Ovary (tissue), 9 donors: ENCODE results near the gene AFF1. TPM values are rescaled to one million over a fixed set of nuclear protein-coding genes. Genes with fewer than 3 reads are reported as not detected.

Source experiments
- DNase-seq, 5 donors: peaks; one replicate each; pipeline ENCODE4 v3.0.0-alpha.2; 2019 to 2020
- H3K27ac ChIP-seq, 2 donors: fragments of 200-600 bp; one replicate each; pipeline versions ENCODE4 v1.5.1 to v1.8.0; 2019 to 2022
- H3K27me3 ChIP-seq: fragments of 200-600 bp; one replicate; pipeline ENCODE4 v1.8.0; 2022
- H3K36me3 ChIP-seq: fragments of 200-600 bp; sonication (generic); one replicate; pipeline ENCODE4 v1.5.1; 2019
- H3K4me1 ChIP-seq: one replicate; pipeline ENCODE4 v1.8.1; 2013; ENCODE audit warnings: mild to moderate bottlenecking, moderate library complexity; ENCODE audit not compliant: insufficient read depth
- H3K4me3 ChIP-seq: fragments of 200-600 bp; sonication (generic); one replicate; pipeline ENCODE4 v1.5.1; 2017
- H3K9me3 ChIP-seq, 2 donors: fragments of 200-600 bp in 1 of 2; sonication (generic) in 1 of 2; one replicate each; pipeline versions ENCODE4 v1.5.1 to v1.8.1; 2013 to 2019; ENCODE audit warnings: mild to moderate bottlenecking in 1 of 2, moderate library complexity in 1 of 2
- EP300 ChIP-seq: sonication (generic); formaldehyde crosslinking; IDR thresholded peaks from one replicate; pipeline ENCODE4 v1.6.1; 2017; ENCODE audit warnings: antibody characterized with exemption
- POLR2A ChIP-seq: fragments of 450-650 bp; IDR thresholded peaks from one replicate; pipeline ENCODE4 v1.6.1; 2017; ENCODE audit warnings: antibody characterized with exemption, mild to moderate bottlenecking, moderate library complexity
- WGBS, 3 donors: extraction: QIAGEN DNeasy Blood & Tissue Kit in 1 of 3; methylation state at CpG; one replicate each; pipeline versions ENCODE4 v1.1.5 to v1.1.7; 2013 to 2017; 5-methylcytosine and 5-hydroxymethylcytosine counted together
- intact Hi-C, 4 donors: fragments of 100-400 bp; cut with DNase I; formaldehyde crosslinking; loops; one replicate each; pipeline versions ENCODE4 v1.11.0 to v1.15.1; 2022 to 2023
- polyA plus RNA-seq, 2 donors: library from polyadenylated mRNA; stranded (reverse); fragments of 200-250 nt in 1 of 2; fragments of 350-450 nt in 1 of 2; fragmentation: Illumina TruSeq in 1 of 2; extraction: RNeasy Lipid Tissue Mini Kit (QIAGEN cat#74804) in 1 of 2; gene quantifications; one replicate each; pipeline ENCODE4 v1.2.3, GENCODE V29; 2013 to 2014
- total RNA-seq, 7 donors: library from RNA; depleted of rRNA in 2 of 7; stranded (reverse); fragments of >200 nt in 2 of 7; fragmentation: NEBNext Ultra II Directional in 3 of 7; extraction: Animal tissue kit (Norgen Biotek cat#: 25700) in 3 of 7; gene quantifications; one replicate each; pipeline versions ENCODE4 v1.1.0 to v1.2.4, GENCODE V29; 2016 to 2023
- TF ChIP-seq, protein P1 (sequence below), 3 donors: fragments of 450-650 bp in 2 of 3; fragments of 200-600 bp in 1 of 3; IDR thresholded peaks; one replicate each; pipeline versions ENCODE4 v1.5.1 to v1.8.0; 2016 to 2022; ENCODE audit warnings: antibody characterized with exemption in 3 of 3, mild to moderate bottlenecking in 1 of 3
- donor health status: DM: no; HTN: no; CAD: no; lungs with moderate emphysema.
- donor health status: DM: no; HTN: no; CAD: no.
- donor health status: Bipolar disorder and iron deficiency.
- donor health status: DM: yes; HTN: yes; CAD: no.
- donor health status: DM: no; HTN: no; CAD: no.
- donor health status: DM: yes; HTN: yes; CAD: no.

AFF1 gene
- total and polyA plus RNA-seq, 9 donors, result 26.0 to 107 (median 76.7) TPM

GRCh38 chr4:87041141-87041540 is 106.3 kb downstream of the AFF1 start:
- DNase-seq, result peak in 3 of 5 donors; percentile 48 to 80 (median 58)
- WGBS, 3 donors, result 68 to 78% (median 73%) methylated on average over 3 of the region's 3 CpGs
- intact Hi-C loops, result no loop called here

DNA sequence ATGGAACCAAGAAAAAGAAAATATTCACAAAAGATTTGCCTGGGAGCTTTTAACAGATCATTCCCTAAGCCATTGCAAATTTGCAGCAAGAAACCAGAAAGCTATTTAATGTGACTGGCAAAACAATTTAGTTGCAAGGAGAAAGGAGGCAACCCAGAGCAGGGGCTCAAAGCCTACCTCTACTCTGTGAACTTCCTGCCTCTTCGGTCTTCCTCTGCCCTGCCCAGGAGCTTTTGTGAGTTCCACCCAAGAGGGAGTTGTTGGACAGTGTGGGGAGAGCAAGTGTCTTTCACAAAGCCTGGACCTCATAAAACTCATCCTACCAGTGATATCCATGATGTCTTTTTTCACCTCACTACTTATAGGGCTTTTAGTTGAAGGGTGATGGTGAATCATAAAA is 107.4 kb downstream of the AFF1 start:
- no peak for DNase-seq
- 81 to 91% (median 83%) methylated on average over 1 of the region's 1 CpG for WGBS, 3 donors
- intact Hi-C loops, result no loop called here
- Histone ChIP-seq H3K27me3 (no peaks in the 10 kb centered on the region), H3K9me3 (no peaks in the 10 kb centered on the region), H3K4me3 (no peak overlapping the region), H3K36me3 (no peaks in the 10 kb centered on the region), H3K4me1 (peaks cover 34% of the 10 kb centered on the region), H3K27ac (no peak overlapping the region)
- TF ChIP-seq POLR2A (no peak), EP300 (no peak)
- TF ChIP-seq, protein P1, sequence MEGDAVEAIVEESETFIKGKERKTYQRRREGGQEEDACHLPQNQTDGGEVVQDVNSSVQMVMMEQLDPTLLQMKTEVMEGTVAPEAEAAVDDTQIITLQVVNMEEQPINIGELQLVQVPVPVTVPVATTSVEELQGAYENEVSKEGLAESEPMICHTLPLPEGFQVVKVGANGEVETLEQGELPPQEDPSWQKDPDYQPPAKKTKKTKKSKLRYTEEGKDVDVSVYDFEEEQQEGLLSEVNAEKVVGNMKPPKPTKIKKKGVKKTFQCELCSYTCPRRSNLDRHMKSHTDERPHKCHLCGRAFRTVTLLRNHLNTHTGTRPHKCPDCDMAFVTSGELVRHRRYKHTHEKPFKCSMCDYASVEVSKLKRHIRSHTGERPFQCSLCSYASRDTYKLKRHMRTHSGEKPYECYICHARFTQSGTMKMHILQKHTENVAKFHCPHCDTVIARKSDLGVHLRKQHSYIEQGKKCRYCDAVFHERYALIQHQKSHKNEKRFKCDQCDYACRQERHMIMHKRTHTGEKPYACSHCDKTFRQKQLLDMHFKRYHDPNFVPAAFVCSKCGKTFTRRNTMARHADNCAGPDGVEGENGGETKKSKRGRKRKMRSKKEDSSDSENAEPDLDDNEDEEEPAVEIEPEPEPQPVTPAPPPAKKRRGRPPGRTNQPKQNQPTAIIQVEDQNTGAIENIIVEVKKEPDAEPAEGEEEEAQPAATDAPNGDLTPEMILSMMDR (IDR thresholded peaks at IDR 0.05), result no peak

More at GRCh38 chr4:87041141-87041540, 106.3 kb downstream of the AFF1 start:
- Histone ChIP-seq H3K4me1 (peaks cover 32% of the 10 kb centered on the region), H3K9me3 (no peaks in the 10 kb centered on the region), H3K36me3 (no peaks in the 10 kb centered on the region), H3K27ac (peak overlapping the region in 1 of 2 donors; percentile 32), H3K4me3 (no peak overlapping the region), H3K27me3 (no peaks in the 10 kb centered on the region)
- no peak for TF ChIP-seq POLR2A
- no peak for TF ChIP-seq EP300
- TF ChIP-seq, protein P1 (IDR thresholded peaks at IDR 0.05), result no peak

DNA sequence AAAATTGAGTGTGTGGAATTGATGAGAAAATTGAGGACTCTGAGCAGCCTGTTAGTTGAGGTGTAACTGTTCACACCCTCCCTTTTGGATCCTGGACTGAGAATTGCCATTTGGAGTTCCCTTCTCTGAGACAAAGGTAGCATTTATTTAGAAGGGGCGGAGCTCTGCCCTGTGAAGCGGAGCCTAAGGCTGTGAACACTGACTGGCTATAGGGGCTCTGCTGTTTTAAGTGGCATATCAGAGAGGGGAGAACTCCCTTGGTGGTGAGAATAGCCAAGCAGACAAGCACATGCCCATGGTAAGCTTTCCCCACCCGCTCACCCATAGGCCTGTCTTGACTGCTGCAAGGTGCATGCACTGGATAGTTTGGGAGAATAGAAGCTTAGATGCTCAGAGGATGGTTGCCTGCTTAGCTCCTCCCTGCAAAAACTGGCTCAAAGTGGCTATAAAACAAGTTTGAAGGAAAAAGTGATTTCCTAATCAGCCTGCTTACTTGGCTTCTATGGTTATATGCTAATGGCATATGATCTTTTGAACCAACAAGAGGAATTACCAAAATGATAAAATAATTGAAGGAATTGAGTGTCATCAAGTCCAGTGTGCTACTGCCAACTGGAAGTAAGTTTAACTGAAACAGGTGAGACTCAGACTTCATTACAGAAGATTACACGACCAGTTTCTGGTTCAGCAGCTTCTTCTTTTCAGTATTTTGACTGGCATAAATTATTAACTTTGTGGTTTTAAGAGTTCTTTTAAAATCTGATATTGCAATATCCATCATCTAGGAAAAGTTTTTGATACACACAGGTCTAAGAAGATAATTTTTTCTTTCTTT is 108.4 kb downstream of the AFF1 start:
- no peak overlapping the region for H3K27ac ChIP-seq
- 92 to 95% (median 93%) methylated on average over 4 of the region's 4 CpGs for WGBS, 3 donors

DNA sequence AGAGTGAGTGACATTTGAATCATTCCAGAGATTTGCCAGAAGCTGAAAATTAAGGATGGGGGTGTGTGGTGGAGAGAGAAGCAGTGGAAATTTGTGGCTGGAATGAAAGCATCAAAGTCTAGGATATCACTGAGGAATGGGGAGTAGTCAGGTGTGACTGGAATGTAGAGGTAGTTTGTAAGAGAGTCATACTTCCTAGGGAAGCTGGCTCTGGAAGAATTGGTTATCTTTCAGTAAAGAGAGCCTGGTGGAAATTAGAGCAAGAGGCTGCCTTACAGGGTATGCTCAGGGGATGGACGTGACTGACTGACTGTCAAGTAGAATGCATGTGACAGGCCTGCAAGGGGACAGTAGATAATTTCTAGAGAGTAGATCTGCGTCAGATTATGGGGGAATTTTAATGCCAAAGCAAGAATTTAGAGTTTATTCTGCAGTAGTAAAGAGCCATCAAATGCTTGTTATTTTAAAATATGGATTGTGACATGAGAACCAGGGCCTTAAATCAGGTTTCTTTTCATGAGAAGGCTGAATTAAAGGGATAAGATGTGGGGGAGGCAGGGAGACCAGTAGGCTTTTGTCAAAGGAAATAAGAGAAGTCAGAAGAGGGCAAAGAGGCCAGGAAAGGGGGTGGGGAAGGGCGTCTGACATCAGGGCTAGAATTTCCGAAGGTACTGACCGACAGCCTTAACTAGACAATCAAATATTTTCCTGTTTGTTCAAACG is 109.9 kb downstream of the AFF1 start:
- DNase-seq, result no peak
- H3K36me3 ChIP-seq, result no peaks in the 10 kb centered on the region
- 29 to 35% (median 31%) methylated on average over 6 of the region's 6 CpGs for WGBS, 3 donors
- intact Hi-C loops, result no loop called here
- peaks cover 31% of the 10 kb centered on the region for H3K4me1 ChIP-seq
- TF ChIP-seq EP300 (no peak), POLR2A (no peak)
- TF ChIP-seq, protein P1 (IDR thresholded peaks at IDR 0.05), result no peak
- H3K27me3 ChIP-seq, result no peaks in the 10 kb centered on the region
- H3K4me3 ChIP-seq, result peak overlapping the region; percentile 14
- peak overlapping the region; percentile 23 to 62 for H3K27ac ChIP-seq
- no peaks in the 10 kb centered on the region for H3K9me3 ChIP-seq

More for the DNA sequence above, 108.4 kb downstream of the AFF1 start:
- no peaks in the 10 kb centered on the region for H3K27me3 ChIP-seq
- H3K4me3 ChIP-seq, result no peak overlapping the region
- no peak for TF ChIP-seq POLR2A
- TF ChIP-seq, protein P1 (IDR thresholded peaks at IDR 0.05), result no peak
- no peak for TF ChIP-seq EP300
- no peaks in the 10 kb centered on the region for H3K36me3 ChIP-seq
- intact Hi-C loops, result no loop called here
- no peaks in the 10 kb centered on the region for H3K9me3 ChIP-seq
- no peak for DNase-seq
- H3K4me1 ChIP-seq, result peaks cover 32% of the 10 kb centered on the region
